Naive thymus-derived CD4-positive, alpha-beta T cell (primary cell): ENCODE measurements around the gene SIL1. TPM values are rescaled to one million over a fixed set of nuclear protein-coding genes. Genes with fewer than 3 reads are reported as not detected.
A peak's percentile ranks its signal among the peaks of the same experiment; 100 is the strongest.

Experiments used
- ATAC-seq: fragments of 150-1000 bp; cut with Tn5 transposase; 2 replicates; pipeline ENCODE4 v1.10.0; 2021; ENCODE audit warnings: mild to moderate bottlenecking, moderate library complexity
- CTCF ChIA-PET: fragments of 350-600 bp; sonication (Branson Sonifier 250); formaldehyde crosslinking; loops from one replicate; lab custom pipeline; 2021; ENCODE audit warnings: antibody characterized with exemption; lab: Charles Lee
- POLR2A ChIA-PET: fragments of 350-600 bp; sonication (Branson Sonifier 250); formaldehyde crosslinking; loops from one replicate; lab custom pipeline; 2021; ENCODE audit warnings: antibody characterized with exemption, inconsistent platforms; lab: Charles Lee
- DNase-seq, 9 donors: peaks; one replicate each; pipeline versions ENCODE4 v3.0.0 to v3.0.0-alpha.2; 2020 to 2022; ENCODE audit warnings: mixed read lengths in 1 of 9
- H3K27ac ChIP-seq: one replicate; pipeline ENCODE4 v1.7.0; 2013; ENCODE audit warnings: mild to moderate bottlenecking, low read depth, low read length, moderate library complexity
- H3K27me3 ChIP-seq, 2 donors: one replicate each; pipeline ENCODE4 v1.7.0; 2013; ENCODE audit warnings: low read length in 2 of 2, mild to moderate bottlenecking in 2 of 2, moderate library complexity in 2 of 2; ENCODE audit not compliant: control insufficient read depth in 2 of 2, insufficient read depth in 2 of 2
- H3K36me3 ChIP-seq, 3 experiments: 1 replicate in 2 of 3; 2 replicates in 1 of 3; pipeline ENCODE4 v1.7.0; 2013; ENCODE audit warnings: low read length in 3 of 3, mild to moderate bottlenecking in 3 of 3, moderate library complexity in 1 of 3; ENCODE audit not compliant: insufficient read depth in 3 of 3, control insufficient read depth in 2 of 3
- H3K4me1 ChIP-seq, 2 donors: one replicate each; pipeline ENCODE4 v1.7.0; 2013; ENCODE audit warnings: low read length in 2 of 2, mild to moderate bottlenecking in 2 of 2, moderate library complexity in 1 of 2; ENCODE audit not compliant: control insufficient read depth in 2 of 2, insufficient read depth in 2 of 2
- H3K4me3 ChIP-seq: 2 replicates; pipeline ENCODE4 v1.7.0; 2013; ENCODE audit warnings: mild to moderate bottlenecking, low read length
- H3K9me3 ChIP-seq, 3 experiments: 1 replicate in 2 of 3; 2 replicates in 1 of 3; pipeline ENCODE4 v1.7.0; 2013; ENCODE audit warnings: low read length in 3 of 3; ENCODE audit not compliant: control insufficient read depth in 2 of 3
- H3K27ac Mint-ChIP-seq, 9 donors: one replicate each; pipeline ENCODE4 v1.8.0; 2020 to 2022; ENCODE audit warnings: mixed read lengths in 9 of 9, mild to moderate bottlenecking in 8 of 9, moderate library complexity in 5 of 9, inconsistent platforms in 2 of 9
- H3K27me3 Mint-ChIP-seq, 5 donors: one replicate each; pipeline ENCODE4 v1.8.0; 2021 to 2022; ENCODE audit warnings: mixed read lengths in 5 of 5, mild to moderate bottlenecking in 1 of 5
- H3K36me3 Mint-ChIP-seq, 5 donors: one replicate each; pipeline ENCODE4 v1.8.0; 2020 to 2022; ENCODE audit warnings: mixed read lengths in 5 of 5, mild to moderate bottlenecking in 3 of 5, inconsistent platforms in 1 of 5
- H3K4me1 Mint-ChIP-seq, 7 donors: one replicate each; pipeline ENCODE4 v1.8.0; 2020 to 2022; ENCODE audit warnings: mixed read lengths in 7 of 7, mild to moderate bottlenecking in 3 of 7, inconsistent platforms in 1 of 7
- H3K4me3 Mint-ChIP-seq, 10 donors: one replicate each; pipeline ENCODE4 v1.8.0; 2020 to 2022; ENCODE audit warnings: mild to moderate bottlenecking in 10 of 10, mixed read lengths in 10 of 10, moderate library complexity in 6 of 10, inconsistent platforms in 2 of 10
- H3K9me3 Mint-ChIP-seq, 11 donors: one replicate each; pipeline ENCODE4 v1.8.0; 2020 to 2022; ENCODE audit warnings: mixed read lengths in 11 of 11, mild to moderate bottlenecking in 4 of 11, inconsistent platforms in 1 of 11, moderate library complexity in 1 of 11
- intact Hi-C, 2 donors: fragments of 100-400 bp; cut with micrococcal nuclease; formaldehyde crosslinking; loops; one replicate each; pipeline ENCODE4 v1.15.1; 2023
- polyA plus RNA-seq, 2 donors: library from polyadenylated mRNA; unstranded; fragments of 300-500 nt; fragmentation: Illumina TruSeq; gene quantifications; one replicate each; pipeline ENCODE4 v1.2.3, GENCODE V29; 2021
- total RNA-seq, 6 experiments: library from RNA in 5 of 6; stranded (reverse) in 5 of 6; gene quantifications; 1 replicate in 5 of 6; 2 replicates in 1 of 6; pipeline ENCODE4 v1.2.3 and lab custom pipeline; 2021 to 2026

The SIL1 gene
- total and polyA plus RNA-seq, 7 experiments from 2014 or later: 10.6 to 27.1 (median 17.9) TPM

GRCh38 chr5:138950421-138951031 is 247.6 kb downstream of the SIL1 start:
- no peak for DNase-seq
- Histone ChIP-seq H3K4me3 (no peak overlapping the region), H3K4me1 (peaks cover 7 to 14% of the 10 kb centered on the region in 2 donors), H3K27ac (no peak overlapping the region), H3K27me3 (no peaks in the 10 kb centered on the region), H3K36me3 (peaks cover 0 to 11% (median 4%) of the 10 kb centered on the region in 3 experiments), H3K9me3 (no peaks in the 10 kb centered on the region)
- ChIA-PET POLR2A (no interaction called here), CTCF (no interaction called here)
- ATAC-seq: no peak
- intact Hi-C loops: no loop called here
- H3K4me1 Mint-ChIP-seq: peaks cover 13 to 23% (median 15%) of the 10 kb centered on the region in 7 donors
- H3K4me3 Mint-ChIP-seq: no peak overlapping the region
- H3K27ac Mint-ChIP-seq: no peak overlapping the region
- H3K9me3 Mint-ChIP-seq: no peaks in the 10 kb centered on the region
- H3K27me3 Mint-ChIP-seq: no peaks in the 10 kb centered on the region
- H3K36me3 Mint-ChIP-seq: peaks cover 0 to 30% (median 4%) of the 10 kb centered on the region in 5 donors

- CTCF ChIA-PET: no interaction called here
- Mint-ChIP-seq H3K4me3 (no peak overlapping the region), H3K27me3 (no peaks in the 10 kb centered on the region), H3K36me3 (peaks cover 0 to 30% (median 4%) of the 10 kb centered on the region in 5 donors), H3K9me3 (no peaks in the 10 kb centered on the region), H3K4me1 (peaks cover 13 to 23% (median 18%) of the 10 kb centered on the region in 7 donors), H3K27ac (peak overlapping the region in 1 of 9 donors; percentile 51)
- ATAC-seq (no peak), DNase-seq (no peak)
- Histone ChIP-seq H3K27ac (no peak overlapping the region), H3K36me3 (peaks cover 0 to 11% (median 4%) of the 10 kb centered on the region in 3 experiments), H3K4me3 (no peak overlapping the region), H3K4me1 (peaks cover 7 to 14% of the 10 kb centered on the region in 2 donors), H3K9me3 (no peaks in the 10 kb centered on the region), H3K27me3 (no peaks in the 10 kb centered on the region)
- POLR2A ChIA-PET: no interaction called here
- intact Hi-C loops: no loop called here
Observed at GRCh38 chr5:138949988-138950387, 248.2 kb downstream of the SIL1 start.

- Mint-ChIP-seq H3K4me3 (no peak overlapping the region), H3K27ac (no peak overlapping the region), H3K9me3 (no peaks in the 10 kb centered on the region), H3K36me3 (peaks cover 0 to 32% (median 4%) of the 10 kb centered on the region in 5 donors), H3K4me1 (peaks cover 13 to 23% (median 18%) of the 10 kb centered on the region in 7 donors), H3K27me3 (no peaks in the 10 kb centered on the region)
- Histone ChIP-seq H3K27me3 (no peaks in the 10 kb centered on the region), H3K27ac (no peak overlapping the region), H3K4me1 (peaks cover 7 to 14% of the 10 kb centered on the region in 2 donors), H3K9me3 (no peaks in the 10 kb centered on the region), H3K4me3 (no peak overlapping the region), H3K36me3 (peaks cover 0 to 11% (median 4%) of the 10 kb centered on the region in 3 experiments)
- ChIA-PET POLR2A (no interaction called here), CTCF (no interaction called here)
- DNase-seq (no peak), ATAC-seq (no peak)
- intact Hi-C loops: no loop called here
Observed at GRCh38 chr5:138949223-138949574, 249.0 kb downstream of the SIL1 start.

- DNase-seq: no peak
- H3K4me1 ChIP-seq: peaks cover 6 to 10% of the 10 kb centered on the region in 2 donors
- peaks cover 0 to 11% (median 4%) of the 10 kb centered on the region in 3 experiments for H3K36me3 ChIP-seq
- Mint-ChIP-seq H3K4me1 (peaks cover 9 to 23% (median 14%) of the 10 kb centered on the region in 7 donors), H3K27me3 (no peaks in the 10 kb centered on the region), H3K9me3 (no peaks in the 10 kb centered on the region), H3K36me3 (peaks cover 0 to 37% (median 4%) of the 10 kb centered on the region in 5 donors), H3K4me3 (no peak overlapping the region), H3K27ac (no peak overlapping the region)
- H3K27me3 ChIP-seq: no peaks in the 10 kb centered on the region
- ATAC-seq: no peak
- intact Hi-C loops: no loop called here
- CTCF ChIA-PET: no interaction called here
- no peak overlapping the region for H3K4me3 ChIP-seq
- H3K27ac ChIP-seq: no peak overlapping the region
- H3K9me3 ChIP-seq: no peaks in the 10 kb centered on the region
- POLR2A ChIA-PET: no interaction called here
Observed at GRCh38 chr5:138948471-138949222, 249.5 kb downstream of the SIL1 start.

GRCh38 chr5:138947780-138948179 is 250.4 kb downstream of the SIL1 start:
- H3K27ac ChIP-seq: no peak overlapping the region
- no peaks in the 10 kb centered on the region for H3K27me3 Mint-ChIP-seq
- H3K27me3 ChIP-seq: no peaks in the 10 kb centered on the region
- H3K9me3 ChIP-seq: no peaks in the 10 kb centered on the region
- H3K36me3 ChIP-seq: peaks cover 0 to 11% (median 4%) of the 10 kb centered on the region in 3 experiments
- DNase-seq: no peak
- peaks cover 0 to 39% (median 5%) of the 10 kb centered on the region in 5 donors for H3K36me3 Mint-ChIP-seq
- H3K4me3 ChIP-seq: no peak overlapping the region
- peaks cover 0 to 1% of the 10 kb centered on the region in 2 donors for H3K4me1 ChIP-seq
- no peak overlapping the region for H3K27ac Mint-ChIP-seq
- H3K9me3 Mint-ChIP-seq: no peaks in the 10 kb centered on the region
- intact Hi-C loops: no loop called here
- ChIA-PET CTCF (no interaction called here), POLR2A (no interaction called here)
- no peak overlapping the region for H3K4me3 Mint-ChIP-seq
- ATAC-seq: no peak
- H3K4me1 Mint-ChIP-seq: peaks cover under 1 to 15% (median 6%) of the 10 kb centered on the region in 7 donors

- H3K36me3 ChIP-seq: peaks cover 0 to 11% (median 4%) of the 10 kb centered on the region in 3 experiments
- Mint-ChIP-seq H3K36me3 (peaks cover 0 to 44% (median 11%) of the 10 kb centered on the region in 5 donors), H3K4me3 (no peak overlapping the region), H3K9me3 (no peaks in the 10 kb centered on the region), H3K4me1 (peaks cover 0 to 7% (median 3%) of the 10 kb centered on the region in 7 donors), H3K27ac (no peak overlapping the region), H3K27me3 (no peaks in the 10 kb centered on the region)
- ChIA-PET CTCF (no interaction called here), POLR2A (no interaction called here)
- DNase-seq (no peak), ATAC-seq (no peak)
- no peak overlapping the region for H3K27ac ChIP-seq
- intact Hi-C loops: no loop called here
- no peaks in the 10 kb centered on the region for H3K27me3 ChIP-seq
- H3K9me3 ChIP-seq: no peaks in the 10 kb centered on the region
- H3K4me3 ChIP-seq: no peak overlapping the region
- H3K4me1 ChIP-seq: no peaks in the 10 kb centered on the region
Observed at GRCh38 chr5:138946831-138947560, 251.2 kb downstream of the SIL1 start.
